22Rv1 (cell line): ENCODE measurements around the gene COMMD6.

Source experiments
- H3K27ac ChIP-seq: fragments of 450-650 bp; 2 replicates; pipeline ENCODE4 v1.5.1; 2017
- ZFX ChIP-seq: fragments of 450-650 bp; IDR thresholded peaks from 2 replicates; pipeline ENCODE4 v1.6.1; 2017; ENCODE audit warnings: antibody characterized with exemption, borderline replicate concordance
- TF ChIP-seq, protein P1 (sequence below): fragments of 450-650 bp; IDR thresholded peaks from 2 replicates; pipeline ENCODE4 v1.5.1; 2017; ENCODE audit warnings: mild to moderate bottlenecking

COMMD6 gene

DNA sequence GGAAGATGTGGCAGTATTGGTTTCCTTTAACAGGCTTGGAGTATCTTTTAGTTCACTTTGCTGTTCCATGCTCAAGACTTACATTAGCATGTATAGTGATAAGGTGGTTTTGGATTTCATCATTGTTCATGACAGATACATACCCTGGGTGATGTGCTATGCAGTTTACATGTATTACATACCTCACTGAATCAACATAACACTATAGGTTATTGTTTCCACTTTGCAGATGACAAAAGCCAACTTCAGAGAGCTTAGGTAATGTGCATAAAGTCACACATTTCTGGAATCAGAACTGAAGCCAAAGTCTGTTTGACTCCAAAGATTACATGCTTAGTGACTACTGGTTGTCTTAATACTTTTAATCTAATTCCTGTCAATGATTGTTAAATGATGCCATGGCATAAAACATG, 7.1 kb downstream of the COMMD6 start:
- no peak overlapping the region for H3K27ac ChIP-seq
- TF ChIP-seq ZFX, result no peak
- TF ChIP-seq, protein P1, sequence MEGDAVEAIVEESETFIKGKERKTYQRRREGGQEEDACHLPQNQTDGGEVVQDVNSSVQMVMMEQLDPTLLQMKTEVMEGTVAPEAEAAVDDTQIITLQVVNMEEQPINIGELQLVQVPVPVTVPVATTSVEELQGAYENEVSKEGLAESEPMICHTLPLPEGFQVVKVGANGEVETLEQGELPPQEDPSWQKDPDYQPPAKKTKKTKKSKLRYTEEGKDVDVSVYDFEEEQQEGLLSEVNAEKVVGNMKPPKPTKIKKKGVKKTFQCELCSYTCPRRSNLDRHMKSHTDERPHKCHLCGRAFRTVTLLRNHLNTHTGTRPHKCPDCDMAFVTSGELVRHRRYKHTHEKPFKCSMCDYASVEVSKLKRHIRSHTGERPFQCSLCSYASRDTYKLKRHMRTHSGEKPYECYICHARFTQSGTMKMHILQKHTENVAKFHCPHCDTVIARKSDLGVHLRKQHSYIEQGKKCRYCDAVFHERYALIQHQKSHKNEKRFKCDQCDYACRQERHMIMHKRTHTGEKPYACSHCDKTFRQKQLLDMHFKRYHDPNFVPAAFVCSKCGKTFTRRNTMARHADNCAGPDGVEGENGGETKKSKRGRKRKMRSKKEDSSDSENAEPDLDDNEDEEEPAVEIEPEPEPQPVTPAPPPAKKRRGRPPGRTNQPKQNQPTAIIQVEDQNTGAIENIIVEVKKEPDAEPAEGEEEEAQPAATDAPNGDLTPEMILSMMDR, result no peak

DNA sequence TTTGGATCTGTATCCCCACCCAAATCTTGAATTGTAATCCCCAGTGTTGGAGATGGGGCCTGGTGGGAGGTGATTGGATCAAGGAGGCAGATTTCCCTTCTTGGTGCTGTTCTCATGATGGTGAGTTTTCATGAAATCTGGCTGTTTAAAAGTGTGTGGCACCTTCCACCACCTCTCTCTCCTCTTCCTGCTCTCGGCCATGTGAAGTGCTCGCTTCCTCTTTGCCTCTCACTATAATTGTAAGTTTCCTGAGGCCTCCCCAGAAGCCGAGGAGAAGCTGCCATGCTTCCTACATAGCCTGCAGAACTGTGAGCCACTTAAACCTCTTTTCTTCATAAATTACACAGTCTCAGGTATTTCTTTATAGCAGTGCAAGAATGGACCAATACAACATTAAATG, 15.7 kb downstream of the COMMD6 start:
- TF ChIP-seq ZFX, result no peak
- TF ChIP-seq, protein P1, result no peak

DNA sequence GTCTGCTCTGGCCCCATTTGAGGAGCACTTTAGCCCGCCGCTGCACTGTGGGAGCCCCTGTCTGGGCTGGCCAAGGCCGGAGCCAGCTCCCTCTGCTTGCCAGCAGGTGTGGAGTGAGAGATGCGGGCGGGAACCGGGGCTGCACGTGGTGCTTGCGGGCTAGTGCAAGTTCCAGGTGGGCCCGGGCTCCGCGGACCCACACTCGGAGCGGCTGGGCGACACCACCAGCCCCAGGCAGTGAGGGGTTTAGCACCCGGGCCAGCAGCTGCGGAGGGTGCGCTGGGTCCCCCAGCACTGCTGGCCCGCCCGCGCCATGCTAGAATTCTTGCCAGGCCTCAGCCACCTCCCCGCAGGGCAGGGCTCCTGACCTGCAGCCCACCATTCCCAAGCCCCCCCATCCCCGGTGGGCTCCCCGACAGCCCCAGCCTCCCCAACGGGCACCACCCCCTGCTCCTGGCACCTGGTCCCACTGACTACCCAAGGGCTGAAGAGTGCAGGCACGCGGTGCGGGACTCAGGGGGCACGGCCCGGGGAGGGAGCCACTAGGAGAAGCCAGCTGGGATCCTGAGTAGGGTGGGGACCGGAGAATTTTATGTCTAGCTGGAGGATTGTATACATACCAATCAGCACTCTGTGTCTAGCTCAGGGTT, 19.1 kb downstream of the COMMD6 start:
- no peak overlapping the region for H3K27ac ChIP-seq
- TF ChIP-seq, protein P1, result no peak
- no peak for TF ChIP-seq ZFX

More for the DNA sequence above, 15.7 kb downstream of the COMMD6 start:
- H3K27ac ChIP-seq, result no peak overlapping the region

DNA sequence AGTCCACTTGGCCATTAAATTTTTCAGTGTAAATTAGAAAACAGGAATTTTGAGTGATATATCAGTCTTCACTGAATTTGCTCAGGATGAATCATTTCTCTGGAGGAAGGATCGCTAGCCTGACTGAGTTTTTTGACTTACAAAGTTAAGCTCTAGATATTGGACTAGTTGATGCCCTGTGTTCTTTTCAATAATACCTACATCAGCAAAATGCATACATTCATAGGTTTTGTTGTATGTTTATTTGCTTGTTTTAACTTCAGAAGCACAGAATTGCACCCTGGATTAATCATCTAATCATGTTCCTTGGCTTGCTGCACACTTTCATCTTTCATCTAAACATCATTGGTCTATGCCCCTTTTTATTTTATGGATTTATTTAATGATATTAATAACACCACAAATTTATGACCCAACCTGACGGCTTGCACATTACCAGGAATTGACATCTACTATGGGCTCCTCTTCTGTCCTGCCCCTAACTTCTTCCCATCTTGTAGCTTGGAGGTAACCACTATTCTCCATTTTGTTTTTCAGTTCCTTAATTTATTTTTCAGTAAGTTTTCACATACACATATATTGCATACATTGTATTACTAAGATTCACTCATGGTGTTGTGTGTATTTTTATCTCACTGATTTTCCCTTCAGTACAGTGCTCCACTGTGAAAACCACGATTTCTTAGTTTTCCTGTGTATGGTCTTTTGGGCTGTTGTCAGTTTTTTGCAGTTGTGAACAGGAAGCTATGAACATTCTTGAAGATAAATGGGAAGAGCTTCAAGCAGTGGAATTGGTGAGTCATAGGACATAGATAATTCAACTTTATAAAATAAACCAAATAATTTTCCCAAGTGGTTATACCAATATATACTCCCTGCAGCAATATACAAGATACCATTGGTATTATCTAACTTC, 23.3 kb downstream of the COMMD6 start:
- TF ChIP-seq, protein P1, result no peak
- no peak for TF ChIP-seq ZFX
- no peak overlapping the region for H3K27ac ChIP-seq

DNA sequence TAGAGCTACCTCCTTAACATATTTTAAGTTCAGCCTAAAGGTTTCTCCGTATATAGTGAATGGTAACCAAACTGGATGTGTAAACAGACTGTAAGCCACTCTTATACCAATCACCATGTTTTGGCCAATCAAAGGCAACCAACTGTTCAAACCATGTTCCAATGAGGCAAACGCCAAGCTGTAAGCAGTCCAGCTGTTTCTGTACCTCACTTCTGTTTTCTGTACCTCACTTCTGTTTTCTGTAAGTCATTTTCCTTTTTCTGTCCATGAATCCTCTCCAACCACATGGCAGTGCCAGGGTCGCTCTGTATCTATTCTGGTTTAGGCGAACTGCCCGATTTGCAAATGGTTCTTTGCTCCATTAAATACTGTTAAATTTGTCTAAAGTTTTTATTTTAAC, 24.4 kb downstream of the COMMD6 start:
- no peak overlapping the region for H3K27ac ChIP-seq
- no peak for TF ChIP-seq ZFX
- TF ChIP-seq, protein P1, result no peak

DNA sequence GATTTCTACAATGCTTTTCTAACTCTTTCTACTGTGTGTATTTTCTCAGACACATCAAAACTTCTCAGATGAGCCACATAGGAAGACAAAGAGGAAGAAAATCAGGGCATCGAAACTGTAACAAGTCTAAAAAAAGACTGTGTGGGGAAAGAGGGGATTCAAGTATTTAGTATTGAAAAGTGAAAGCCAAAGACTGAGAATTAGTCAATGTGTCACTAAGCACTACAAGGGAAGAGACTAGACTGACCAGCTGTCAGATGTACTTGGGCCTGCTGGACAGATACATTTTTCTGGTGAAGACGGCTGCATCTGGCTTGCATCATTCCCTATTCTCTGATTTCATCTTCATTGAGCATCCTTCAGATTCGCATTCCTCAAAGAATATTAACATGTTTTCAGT, 25.4 kb downstream of the COMMD6 start:
- no peak overlapping the region for H3K27ac ChIP-seq
- TF ChIP-seq, protein P1, result no peak
- no peak for TF ChIP-seq ZFX
